Measurements from ENCODE around the gene EFCAB6. TPM values are rescaled to one million over a fixed set of nuclear protein-coding genes. Genes with fewer than 3 reads are reported as not detected.

The EFCAB6 gene
- total RNA-seq, 4 donors from 2014 or later, result 0.68 to 3.7 (median 0.80) TPM; not detected in 1

- Histone ChIP-seq H3K4me1 (no peaks in the 10 kb centered on the region), H3K27ac (no peak overlapping the region), H3K9me3 (no peaks in the 10 kb centered on the region), H3K36me3 (no peaks in the 10 kb centered on the region), H3K4me3 (no peak overlapping the region), H3K27me3 (no peaks in the 10 kb centered on the region)
- in situ Hi-C loops (cut with MboI; ENCODE audit: low pct_ligation_motif_present in 1 of 4, low pct_unique_long_range_greater_than_20kb in 1 of 4, low sequenced_read_pairs in 3 of 4) (loop anchor here in 1 of 4 donors (25.0 kb wide), 1 partner anchor 91 kb away; no protein-coding TSS in a partner anchor), intact Hi-C loops (cut with DNase I; ENCODE audit: low total_unique reads) (no loop called here)
- DNase-seq, result no peak
- WGBS, 2 donors (ENCODE audit: low coverage in 1 of 2), result 69 to 72% methylated on average over 9 to 11 of the region's 11 CpGs
- no peak for TF ChIP-seq POLR2A (IDR thresholded peaks at IDR 0.05)
- no peak for TF ChIP-seq EP300 (IDR thresholded peaks at IDR 0.05; ENCODE audit: low read depth)
- no peak for TF ChIP-seq POLR2AphosphoS5 (IDR thresholded peaks at IDR 0.05)
- no peak for TF ChIP-seq CTCF (IDR thresholded peaks at IDR 0.05)
Measured at GRCh38 chr22:43845981-43846380, 33.9 kb upstream of the EFCAB6 start.

GRCh38 chr22:43844560-43845545, 32.7 kb upstream of the EFCAB6 start:
- intact Hi-C loops (cut with DNase I; ENCODE audit: low total_unique reads) (no loop called here), in situ Hi-C loops (cut with MboI; ENCODE audit: low pct_ligation_motif_present in 1 of 4, low pct_unique_long_range_greater_than_20kb in 1 of 4, low sequenced_read_pairs in 3 of 4) (loop anchor here in 1 of 4 donors (25.0 kb wide), 1 partner anchor 92 kb away; no protein-coding TSS in a partner anchor)
- H3K27me3 ChIP-seq, result no peaks in the 10 kb centered on the region
- no peak for DNase-seq
- TF ChIP-seq POLR2AphosphoS5 (IDR thresholded peaks at IDR 0.05), result no peak
- no peak for TF ChIP-seq CTCF (IDR thresholded peaks at IDR 0.05)
- no peak for TF ChIP-seq POLR2A (IDR thresholded peaks at IDR 0.05)
- no peak for TF ChIP-seq EP300 (IDR thresholded peaks at IDR 0.05; ENCODE audit: low read depth)
- H3K36me3 ChIP-seq, result no peaks in the 10 kb centered on the region
- no peak overlapping the region for H3K4me3 ChIP-seq
- H3K9me3 ChIP-seq, result no peaks in the 10 kb centered on the region
- WGBS, 2 donors (ENCODE audit: low coverage in 1 of 2), result 81% methylated on average over 27 of the region's 31 CpGs; no CpG with 5 or more reads in 1 of the 2 donors
- no peak overlapping the region for H3K27ac ChIP-seq
- no peaks in the 10 kb centered on the region for H3K4me1 ChIP-seq

- Histone ChIP-seq H3K36me3 (no peaks in the 10 kb centered on the region), H3K27ac (no peak overlapping the region), H3K27me3 (no peaks in the 10 kb centered on the region), H3K4me1 (no peaks in the 10 kb centered on the region), H3K9me3 (no peaks in the 10 kb centered on the region), H3K4me3 (no peak overlapping the region)
- TF ChIP-seq POLR2A (IDR thresholded peaks at IDR 0.05) (no peak), CTCF (IDR thresholded peaks at IDR 0.05) (no peak), POLR2AphosphoS5 (IDR thresholded peaks at IDR 0.05) (no peak), EP300 (IDR thresholded peaks at IDR 0.05; ENCODE audit: low read depth) (no peak)
- intact Hi-C loops (cut with DNase I; ENCODE audit: low total_unique reads), result no loop called here
- WGBS, 2 donors (ENCODE audit: low coverage in 1 of 2), result 80 to 85% methylated on average over 1 to 19 of the region's 21 CpGs
- DNase-seq, result no peak
- in situ Hi-C loops (cut with MboI; ENCODE audit: low pct_ligation_motif_present in 1 of 4, low pct_unique_long_range_greater_than_20kb in 1 of 4, low sequenced_read_pairs in 3 of 4), result loop anchor here in 1 of 4 donors (25.0 kb wide), 1 partner anchor 93 kb away; no protein-coding TSS in a partner anchor
Measured at GRCh38 chr22:43843783-43844530, 31.9 kb upstream of the EFCAB6 start.

GRCh38 chr22:43841742-43842141, 29.6 kb upstream of the EFCAB6 start:
- WGBS, 2 donors (ENCODE audit: low coverage in 1 of 2), result 90% methylated on average over 20 of the region's 21 CpGs; no CpG with 5 or more reads in 1 of the 2 donors
- no peak overlapping the region for H3K27ac ChIP-seq

More at GRCh38 chr22:43841742-43842141, 29.6 kb upstream of the EFCAB6 start:
- Histone ChIP-seq H3K36me3 (no peaks in the 10 kb centered on the region), H3K4me1 (no peaks in the 10 kb centered on the region), H3K27me3 (no peaks in the 10 kb centered on the region), H3K4me3 (no peak overlapping the region), H3K9me3 (no peaks in the 10 kb centered on the region)
- TF ChIP-seq POLR2A (IDR thresholded peaks at IDR 0.05) (no peak), POLR2AphosphoS5 (IDR thresholded peaks at IDR 0.05) (no peak), EP300 (IDR thresholded peaks at IDR 0.05; ENCODE audit: low read depth) (no peak), CTCF (IDR thresholded peaks at IDR 0.05) (no peak)
- DNase-seq, result no peak
- intact Hi-C loops (cut with DNase I; ENCODE audit: low total_unique reads) (no loop called here), in situ Hi-C loops (cut with MboI; ENCODE audit: low pct_ligation_motif_present in 1 of 4, low pct_unique_long_range_greater_than_20kb in 1 of 4, low sequenced_read_pairs in 3 of 4) (loop anchor here in 1 of 4 donors (25.0 kb wide), 1 partner anchor 96 kb away; no protein-coding TSS in a partner anchor)

Measured in transverse colon (tissue), 4 donors.